GM21619 (cell line): ENCODE data around the gene RAMP1.
"Not testable (repeated sequence)": the region's sequence is repeated elsewhere in the genome, so short reads cannot be mapped to it uniquely, and the experiment has no call there.

Experiments
- ATAC-seq: cut with Tn5 transposase; IDR thresholded peaks from one replicate; pipeline ENCODE4 v1.9.1; 2021; ENCODE audit not compliant: unreplicated experiment

The RAMP1 gene

DNA sequence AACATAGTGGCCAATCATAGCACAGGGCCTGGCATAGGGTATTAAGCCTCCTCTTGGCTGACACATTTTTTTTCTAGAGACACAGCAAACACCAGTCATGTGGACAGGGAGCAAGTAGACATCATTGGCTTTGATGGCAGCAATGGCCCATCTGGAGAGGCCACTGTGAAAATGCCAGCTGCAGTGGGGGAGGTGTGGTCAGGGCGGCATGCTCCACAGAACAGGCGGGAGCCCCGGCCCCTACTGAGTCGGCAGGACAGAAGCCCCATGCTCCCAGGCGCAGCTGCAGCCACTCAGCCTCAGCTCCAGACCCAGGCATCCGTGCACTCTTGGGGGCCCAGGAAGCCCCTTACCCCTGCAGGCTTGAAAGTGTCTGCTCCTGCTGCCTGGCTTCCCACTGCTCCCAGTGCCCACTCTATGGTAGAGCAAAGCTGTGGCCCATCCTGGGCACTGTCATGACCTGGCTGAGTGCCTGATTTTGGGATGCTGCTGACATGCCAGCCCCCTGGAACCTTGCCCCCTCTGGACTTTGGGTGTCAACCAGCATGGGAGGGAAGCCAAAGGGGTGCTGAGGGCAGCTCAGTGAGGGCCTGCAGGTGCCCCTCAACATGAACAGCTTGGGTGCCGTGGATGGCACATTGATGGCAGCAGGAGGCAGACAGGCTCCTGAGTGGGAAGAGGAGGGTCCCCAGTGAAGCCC lies 84.1 kb downstream of the RAMP1 start:
- no peak for ATAC-seq

DNA sequence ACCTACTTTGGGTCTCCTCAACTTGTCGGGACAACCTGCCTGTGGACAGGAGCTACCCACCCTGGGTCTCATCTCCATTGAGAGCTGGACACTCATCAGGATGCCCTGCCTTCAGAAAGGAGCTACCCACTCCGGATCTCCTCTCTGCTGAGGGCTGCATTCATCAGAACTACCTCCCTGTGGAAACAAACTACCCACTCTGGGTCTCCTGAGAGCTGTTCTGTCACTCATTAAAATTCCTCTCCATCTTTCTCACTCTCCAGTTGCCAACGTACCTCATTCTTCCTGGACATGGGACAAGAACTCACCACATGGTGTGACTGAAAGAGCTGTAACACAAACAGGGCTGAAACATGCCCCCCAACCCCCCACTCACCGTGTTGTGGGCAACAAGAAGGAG lies 84.9 kb downstream of the RAMP1 start:
- ATAC-seq: no peak

DNA sequence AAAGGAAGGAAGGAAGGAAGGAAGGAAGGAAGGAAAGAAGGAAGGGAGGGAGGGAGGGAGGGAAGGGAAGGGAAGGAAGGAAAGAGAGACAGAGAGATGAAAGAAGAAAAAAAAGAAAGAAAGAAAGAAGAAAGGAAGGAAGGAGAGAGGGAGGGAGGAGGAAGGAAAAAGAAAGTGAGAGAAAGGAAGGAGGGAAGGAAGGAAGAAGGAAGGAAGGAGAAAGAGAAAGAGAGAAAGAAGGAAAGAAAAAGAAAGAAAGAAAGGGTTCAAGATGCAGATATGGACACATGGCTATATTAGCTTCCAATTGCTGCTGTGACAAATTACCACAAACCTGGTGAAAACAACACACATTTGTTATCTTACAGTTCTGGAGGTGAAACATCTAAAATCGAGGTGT lies 87.0 kb downstream of the RAMP1 start:
- ATAC-seq: no peak

DNA sequence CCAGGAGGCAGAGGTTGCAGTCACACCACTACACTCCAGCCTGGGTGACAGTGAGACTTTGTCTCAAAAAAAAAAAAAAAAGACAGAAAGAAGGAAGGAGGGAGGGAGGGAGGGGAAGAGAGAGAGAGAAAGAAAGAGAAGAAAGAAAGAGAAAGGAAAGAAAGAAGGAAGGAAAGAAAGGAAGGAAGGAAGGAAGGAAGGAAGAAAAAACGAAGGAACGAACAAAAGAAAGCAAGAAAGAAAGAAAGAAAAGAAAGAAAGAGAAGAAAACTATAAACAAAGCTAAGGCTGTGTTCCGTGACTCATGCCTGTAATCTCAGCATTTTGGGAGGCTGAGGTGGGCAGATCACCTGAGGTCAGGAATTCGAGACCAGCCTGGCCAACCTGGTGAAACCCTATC lies 91.9 kb downstream of the RAMP1 start:
- ATAC-seq: not testable (repeated sequence)

DNA sequence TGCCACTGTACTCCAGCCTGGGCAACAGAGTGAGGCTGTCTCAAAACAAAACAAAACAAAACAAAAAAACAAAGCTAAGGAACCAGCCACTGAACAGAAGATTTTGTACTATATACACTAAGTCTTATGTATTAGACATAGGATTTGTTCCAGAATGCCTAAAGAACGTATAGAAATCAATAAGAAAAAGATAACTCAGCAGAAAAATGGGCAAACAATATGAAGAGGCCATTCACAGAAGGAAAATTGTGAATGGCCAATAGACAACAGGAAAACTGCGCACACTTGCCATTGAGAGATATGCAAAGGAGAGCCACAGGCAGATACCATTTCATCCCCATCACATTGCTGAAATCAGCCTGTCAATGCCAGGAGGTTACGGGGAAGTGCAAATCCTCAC lies 92.5 kb downstream of the RAMP1 start:
- ATAC-seq: no peak

DNA sequence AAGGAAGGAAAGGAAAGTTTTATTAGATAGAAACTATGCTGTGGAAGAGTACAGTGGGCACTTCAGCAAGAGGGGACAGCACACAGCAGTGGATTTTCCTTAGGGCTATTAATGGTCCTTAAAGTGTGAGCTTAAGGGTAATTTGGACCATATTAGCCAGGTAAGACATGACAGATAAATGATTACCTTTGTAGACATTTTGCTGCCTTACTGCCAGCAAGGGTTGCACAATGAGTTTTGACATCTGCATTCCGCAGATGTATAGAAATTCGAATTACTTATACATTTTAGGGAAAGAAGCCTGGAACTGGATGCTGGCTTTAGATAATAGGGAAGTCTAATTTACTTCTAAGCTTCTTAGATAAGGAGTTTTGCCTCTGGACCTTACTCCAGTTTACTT lies 93.4 kb downstream of the RAMP1 start:
- ATAC-seq: no peak

DNA sequence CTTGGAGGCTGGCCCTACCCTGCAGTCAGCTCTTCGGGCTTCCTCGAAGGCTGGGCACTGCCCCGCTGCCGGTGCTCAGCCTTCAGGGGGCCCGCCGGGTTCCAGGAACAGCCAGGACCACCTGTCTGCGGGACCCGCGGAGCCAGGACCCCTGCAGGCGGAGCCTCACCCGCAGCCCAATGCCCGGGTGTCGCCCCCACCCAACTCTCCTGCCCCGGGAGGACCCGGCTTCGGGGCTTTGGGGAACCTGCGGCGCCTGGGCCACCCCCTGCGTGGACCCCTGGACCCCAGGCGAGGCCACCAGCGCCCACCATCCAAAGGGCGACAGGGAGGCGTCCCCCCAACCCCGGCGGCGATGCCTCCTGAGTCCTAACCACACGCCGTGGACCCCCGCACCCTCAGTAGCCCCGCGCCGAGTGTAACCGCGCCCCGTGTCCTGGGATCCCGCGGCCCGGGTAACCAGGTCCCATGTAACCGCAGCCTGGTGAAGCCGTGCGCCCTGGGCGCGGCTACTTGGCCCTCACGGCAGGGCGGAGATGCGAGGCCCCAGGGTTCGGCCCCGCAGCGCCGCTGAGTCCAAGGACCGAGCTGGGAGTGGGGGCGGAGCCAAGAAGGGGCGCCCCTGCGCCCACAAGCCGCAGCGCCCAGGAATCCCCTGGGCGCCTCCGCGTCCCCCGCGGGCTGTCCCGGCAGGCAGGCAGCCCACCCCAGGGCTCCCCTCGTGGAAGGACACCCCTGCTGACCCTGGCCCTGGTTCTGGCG lies 96.4 kb downstream of the RAMP1 start:
- ATAC-seq: no peak

DNA sequence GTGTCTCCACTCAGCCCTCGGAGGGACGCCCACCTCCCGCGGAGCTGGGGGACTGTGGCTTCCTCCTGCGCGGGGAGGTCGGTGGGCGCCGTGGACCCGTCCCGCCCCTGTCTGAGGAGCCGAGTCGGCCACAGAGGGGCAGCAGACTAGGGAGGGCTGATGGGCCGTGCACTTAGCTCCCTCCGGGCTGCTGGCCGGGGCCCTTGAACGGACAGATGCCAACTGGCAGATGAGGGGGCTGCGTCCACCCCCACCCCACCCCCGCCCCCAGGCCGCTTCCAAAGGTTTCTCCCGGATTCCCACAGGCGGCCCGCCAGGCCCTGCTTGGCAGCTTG lies 96.9 kb downstream of the RAMP1 start:
- ATAC-seq: no peak

DNA sequence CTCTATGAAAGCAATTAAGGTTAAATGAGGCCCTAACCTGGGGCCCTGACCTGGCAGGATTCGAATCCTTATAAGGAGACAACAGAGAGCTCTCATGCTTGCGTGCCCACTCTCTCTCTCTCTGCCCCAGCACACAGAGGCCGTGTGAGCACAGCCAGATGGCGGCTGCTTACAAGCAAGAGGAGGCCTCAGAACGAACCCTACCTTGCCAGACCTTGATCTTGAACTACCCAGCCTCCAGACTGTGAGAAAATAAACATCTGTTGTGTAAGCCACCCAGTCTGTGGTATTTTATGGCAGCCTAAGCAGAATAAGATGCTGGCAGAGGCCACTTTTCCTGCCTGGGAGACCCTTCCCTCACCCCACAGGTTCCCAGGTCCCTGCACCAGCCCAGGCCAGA lies 102.2 kb downstream of the RAMP1 start:
- no peak for ATAC-seq
